SH-SY5Y (cell line): ENCODE data around the gene CYP11A1.

Experiments used
- GATA2 ChIP-seq: IDR thresholded peaks from 2 replicates; pipeline ENCODE4 v1.6.1; 2011; ENCODE audit warnings: mild to moderate bottlenecking, low read depth, low read length
- GATA3 ChIP-seq: IDR thresholded peaks from 2 replicates; pipeline ENCODE4 v1.6.1; 2011; ENCODE audit warnings: low read depth, mild to moderate bottlenecking, low read length, moderate library complexity

The CYP11A1 gene

DNA sequence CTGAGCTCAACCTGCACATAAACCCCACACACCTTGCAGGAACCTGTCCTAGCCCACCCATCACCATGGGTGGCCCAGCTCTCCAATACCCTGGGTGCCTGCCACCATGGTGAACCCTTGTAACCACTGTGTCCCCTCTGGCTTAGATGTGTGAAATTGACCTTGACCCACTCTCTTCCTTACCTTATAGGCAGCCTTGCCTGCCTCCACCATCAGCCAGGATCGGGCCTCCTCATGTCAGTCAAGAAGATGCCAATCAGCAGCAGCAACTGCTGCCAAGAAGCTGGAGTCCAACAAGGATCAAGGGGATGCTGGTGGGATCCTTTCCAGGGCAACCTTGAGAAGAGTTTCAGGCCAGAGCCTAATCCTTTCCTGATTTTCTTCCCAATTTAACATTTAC, 8.8 kb upstream of the CYP11A1 start:
- no peak for TF ChIP-seq GATA3
- no peak for TF ChIP-seq GATA2

DNA sequence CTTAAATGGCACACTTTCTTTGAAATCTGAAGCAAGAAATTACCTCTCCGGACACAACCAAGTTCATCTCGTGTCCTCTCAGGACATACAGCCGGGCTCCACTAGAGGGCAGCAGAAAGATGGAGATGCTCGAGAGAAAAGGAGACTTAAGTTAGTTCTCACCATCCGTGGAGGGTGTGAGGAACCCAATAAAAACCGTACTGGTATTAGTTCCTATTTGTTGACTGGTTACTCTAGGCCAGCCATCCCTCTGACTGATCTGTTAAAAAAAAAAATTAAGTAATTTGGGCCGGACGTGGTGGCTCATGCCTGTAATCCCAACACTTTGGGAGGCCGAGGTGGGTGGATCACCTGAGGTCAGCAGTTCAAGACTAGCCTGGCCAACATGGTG, 7.9 kb upstream of the CYP11A1 start:
- TF ChIP-seq GATA3: no peak
- TF ChIP-seq GATA2: no peak

GRCh38 chr15:74374648-74375302, 7.3 kb upstream of the CYP11A1 start:
- TF ChIP-seq GATA2 (no peak), GATA3 (no peak)

DNA sequence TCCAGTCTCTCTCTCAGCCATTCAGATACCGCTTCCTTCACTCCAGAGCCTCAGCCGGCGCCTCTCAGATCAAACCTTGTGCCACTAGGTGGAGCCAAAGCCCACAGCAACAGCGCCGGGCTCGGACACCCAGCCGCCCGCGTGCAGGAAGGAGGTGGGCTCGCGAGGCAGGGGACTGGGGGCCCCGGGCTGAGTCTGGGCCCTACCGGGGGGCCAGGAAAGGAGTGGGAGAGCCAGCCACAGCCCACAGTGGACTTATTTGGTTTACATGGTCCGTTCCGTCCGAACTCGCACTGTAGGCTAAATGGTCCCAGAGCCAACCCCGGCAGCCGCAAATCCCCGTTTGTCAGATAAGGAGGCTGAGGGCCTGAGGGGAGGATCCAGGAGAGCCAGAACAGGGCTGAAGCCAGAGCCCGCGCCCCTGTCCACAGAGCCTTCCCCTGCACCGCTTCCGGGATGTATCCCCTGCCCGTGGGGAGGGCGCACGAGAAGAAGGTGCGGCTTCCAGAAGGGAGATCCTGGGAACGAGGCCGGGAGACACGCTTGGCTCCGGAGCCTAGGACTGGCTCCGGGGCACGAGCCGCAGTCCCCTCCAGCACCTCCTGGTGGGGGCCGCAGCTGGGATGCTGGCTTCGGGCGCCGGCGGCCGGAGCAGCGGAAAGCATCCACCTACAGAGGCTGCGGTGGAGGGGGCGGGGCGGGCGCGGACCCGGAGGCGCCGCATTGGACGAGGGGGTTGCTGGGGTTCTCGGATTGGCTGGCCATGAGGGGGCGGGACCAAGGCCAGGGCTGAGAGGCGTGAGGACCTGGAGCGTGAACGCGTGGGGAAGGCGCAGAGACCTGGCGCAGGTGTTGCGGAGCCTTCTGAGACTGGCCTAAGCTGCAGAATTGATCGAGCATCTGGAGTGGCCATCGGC, 6.5 kb upstream of the CYP11A1 start:
- TF ChIP-seq GATA3 (no peak), GATA2 (no peak)

DNA sequence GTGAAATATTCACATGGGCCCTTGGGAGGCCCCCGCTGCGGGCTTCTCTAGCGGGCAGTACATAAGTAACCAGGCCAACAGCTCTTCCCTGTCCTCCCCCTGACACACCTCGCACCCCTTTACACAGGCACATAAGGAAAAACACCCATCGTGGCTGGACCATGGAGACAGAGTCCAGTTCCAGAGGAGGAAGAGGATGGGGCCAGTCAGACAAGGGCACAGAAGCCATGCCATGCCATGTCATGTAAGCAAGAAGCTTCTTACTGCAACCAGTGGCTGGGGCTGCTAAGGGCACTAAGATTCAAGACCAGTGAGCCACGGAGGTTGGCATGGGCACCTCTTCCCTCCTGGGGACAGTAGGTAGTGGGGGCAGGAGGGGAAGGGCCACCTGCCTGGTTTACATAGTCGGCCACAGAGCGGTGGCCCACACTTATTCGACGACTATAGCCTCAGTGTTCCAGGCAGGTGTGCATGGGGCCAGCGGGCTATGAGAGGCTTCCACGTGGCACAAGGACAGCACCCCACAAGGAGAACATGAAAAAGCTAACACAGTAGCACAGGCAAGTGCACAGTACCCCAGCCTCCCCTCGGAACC, 5.7 kb upstream of the CYP11A1 start:
- TF ChIP-seq GATA3: no peak
- no peak for TF ChIP-seq GATA2

GRCh38 chr15:74370471-74370870, 3.0 kb upstream of the CYP11A1 start:
- TF ChIP-seq GATA2 (no peak), GATA3 (no peak)

DNA sequence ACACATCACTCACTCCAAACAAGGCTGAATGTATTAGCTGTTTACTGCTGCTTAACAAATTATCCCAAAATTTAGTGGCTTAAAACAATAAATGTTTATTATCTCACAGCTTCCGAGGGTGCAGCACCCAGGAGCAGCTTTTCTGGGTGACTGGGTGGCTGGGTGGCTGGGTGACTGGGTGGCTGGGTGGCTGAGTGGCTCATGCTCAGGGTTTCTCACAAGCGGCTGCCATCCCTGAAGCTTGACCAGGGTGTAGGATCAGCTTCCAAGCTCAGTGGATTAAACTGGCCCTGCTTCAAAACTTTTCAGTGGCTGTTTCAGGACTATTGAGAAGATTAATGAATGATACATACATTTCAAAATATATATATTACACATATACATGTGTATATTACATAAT, 2.3 kb upstream of the CYP11A1 start:
- TF ChIP-seq GATA2 (no peak), GATA3 (no peak)

- no peak for TF ChIP-seq GATA2
- TF ChIP-seq GATA3: no peak
Observed at GRCh38 chr15:74369084-74369745, 1.8 kb upstream of the CYP11A1 start.

- TF ChIP-seq GATA3: no peak
- TF ChIP-seq GATA2: no peak
Observed at GRCh38 chr15:74368121-74368520, 675 bp upstream of the CYP11A1 start.

DNA sequence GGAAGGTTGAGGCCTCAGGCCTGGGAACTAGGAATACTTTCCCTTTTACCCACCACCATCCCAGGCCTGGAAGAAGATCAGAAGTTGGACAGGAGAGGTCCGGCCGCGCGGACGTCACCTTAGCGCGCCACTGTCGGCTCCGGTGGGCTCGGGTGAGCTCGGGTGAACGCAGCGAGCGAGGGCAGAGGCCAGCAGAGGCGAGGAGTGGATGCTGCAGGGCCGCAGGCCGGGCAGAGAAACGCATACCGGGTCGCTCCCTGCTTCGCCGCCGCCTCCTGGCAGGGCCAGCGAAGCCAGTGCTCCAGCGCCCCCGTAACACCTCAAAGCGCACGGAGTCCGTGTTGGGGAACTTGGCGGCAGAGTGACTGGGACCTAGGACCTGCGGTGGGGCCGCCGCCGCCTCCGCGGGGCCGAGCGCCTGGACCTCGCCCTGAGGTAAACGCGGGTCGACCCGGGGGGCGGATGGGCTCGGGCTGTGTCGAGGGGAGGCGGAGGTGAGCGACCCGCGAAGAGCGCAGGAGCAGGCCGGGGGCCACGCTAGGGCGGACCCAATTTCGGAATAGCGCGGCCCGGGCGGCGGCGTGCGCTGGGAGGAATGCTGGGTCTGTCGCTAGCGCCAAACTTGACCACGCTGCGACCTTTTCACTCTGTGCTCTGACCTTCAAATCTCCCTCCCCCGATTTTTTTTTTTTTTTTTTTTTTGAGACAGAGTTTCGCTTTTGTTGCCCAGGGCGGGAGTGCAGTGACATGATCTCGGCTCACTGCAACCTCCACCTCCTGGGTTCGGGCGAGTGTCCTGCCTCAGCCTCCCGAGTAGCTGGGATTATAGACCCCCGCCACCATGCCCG, 1.6 kb downstream of the CYP11A1 start:
- TF ChIP-seq GATA2: no peak
- no peak for TF ChIP-seq GATA3

GRCh38 chr15:74364936-74365597, 2.4 kb downstream of the CYP11A1 start:
- TF ChIP-seq GATA3: no peak
- TF ChIP-seq GATA2: no peak

- no peak for TF ChIP-seq GATA3
- no peak for TF ChIP-seq GATA2
Observed at GRCh38 chr15:74362482-74362881, 5.0 kb downstream of the CYP11A1 start.

DNA sequence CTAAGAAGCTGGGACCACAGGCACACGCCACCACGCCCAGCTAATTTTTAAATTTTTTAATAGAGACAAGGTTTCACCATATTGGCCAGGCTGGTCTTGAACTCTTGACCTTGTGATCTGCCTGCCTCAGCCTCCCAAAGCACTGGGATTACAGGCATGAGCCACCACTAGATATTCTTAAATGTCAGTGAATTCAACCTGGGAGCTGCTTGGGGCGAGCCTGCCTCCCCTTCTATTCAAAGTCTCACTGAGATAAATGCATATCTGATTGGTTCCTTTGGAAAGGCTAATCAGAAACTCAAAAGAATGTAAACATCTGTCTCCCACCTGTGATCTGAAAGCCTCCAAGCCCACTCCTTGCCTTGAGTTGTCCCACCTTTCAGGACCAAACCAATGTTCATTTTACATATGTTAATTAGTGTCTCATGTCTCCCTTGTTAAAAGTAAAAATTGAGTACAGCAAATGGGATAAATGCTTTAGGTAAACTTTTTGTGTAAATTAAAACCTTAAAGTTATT, 15.0 kb downstream of the CYP11A1 start:
- TF ChIP-seq GATA3 (no peak), GATA2 (no peak)
